ENCODE results near the gene KNG1. TPM values are rescaled to one million over a fixed set of nuclear protein-coding genes. Genes with fewer than 3 reads are reported as not detected.

The KNG1 gene
- total and polyA plus RNA-seq, 10 of the 15 experiments (the other 5 are each of a cell fraction or from before 2014, with no cell fraction given): 0.21 TPM; not detected in 9

DNA sequence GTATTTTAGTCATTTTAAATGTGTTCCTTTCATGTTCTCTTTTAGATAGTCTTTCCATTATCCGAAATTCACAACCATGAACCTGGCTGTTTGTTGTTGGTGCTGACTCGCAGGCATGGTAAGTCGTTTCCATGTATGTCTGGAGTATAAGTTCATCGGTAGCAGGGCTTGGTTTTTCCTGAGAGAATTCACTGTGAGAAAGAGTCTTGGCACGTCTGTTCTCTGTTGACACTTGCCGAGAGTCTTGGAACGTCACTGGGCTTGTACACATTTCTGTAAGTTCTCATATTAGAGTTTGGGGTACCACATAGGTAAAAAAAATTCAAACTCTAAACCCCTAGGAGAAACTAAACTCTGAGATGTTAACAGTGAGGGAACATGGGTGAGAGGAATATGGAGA, 36.8 kb downstream of the KNG1 start:
- ATAC-seq (no peak), DNase-seq (ENCODE audit: low read depth, low spot score) (no peak), FAIRE-seq (no peak)
- H3K4me1 ChIP-seq (ENCODE audit: control insufficient read depth, insufficient read depth, low read length): no peaks in the 10 kb centered on the region
- CTCF ChIA-PET: no interaction called here
- no peak overlapping the region for H3K4me3 ChIP-seq
- in situ Hi-C loops (cut with MboI): no loop called here
- intact Hi-C loops (cut with micrococcal nuclease; ENCODE audit: unreplicated experiment): no loop called here
- POLR2A ChIA-PET: no interaction called here
- H3K79me2 ChIP-seq (ENCODE audit: control insufficient read depth, insufficient read depth, low read length): no peaks in the 10 kb centered on the region
- no peak overlapping the region for H2AFZ ChIP-seq (ENCODE audit: control insufficient read depth, low read depth, low read length)
- SMC1A ChIA-PET (ENCODE audit: uncharacterized antibody, unreplicated experiment): no interaction called here
- RAD21 ChIA-PET (ENCODE audit: unreplicated experiment): no interaction called here
- no peaks in the 10 kb centered on the region for H3K9me3 ChIP-seq (replicated peaks; ENCODE audit: control insufficient read depth, insufficient read depth, low read length)
- no peak for TF ChIP-seq ZZZ3 (IDR thresholded peaks at IDR 0.05; ENCODE audit: control insufficient read depth, insufficient read length, low read depth)
- no peak for TF ChIP-seq ATF3 (IDR thresholded peaks at IDR 0.05; ENCODE audit: borderline replicate concordance, extremely low read depth, low read depth, low read length)
- no peak for TF ChIP-seq BCLAF1 (IDR thresholded peaks at IDR 0.05)
- no peak for TF ChIP-seq ZNF217 (IDR thresholded peaks at IDR 0.05)
- no peak for TF ChIP-seq NRF1 (conservative IDR thresholded peaks at IDR 0.05; ENCODE audit: low read depth, low read length)
- H3K4me2 ChIP-seq (ENCODE audit: control insufficient read depth, insufficient read depth): no peak overlapping the region
- BruUV-seq (replicated peaks): no TSS peak
- no peak overlapping the region for H3K27ac ChIP-seq (ENCODE audit: control insufficient read depth, insufficient read depth)
- H3K9ac ChIP-seq (ENCODE audit: control insufficient read depth, insufficient read depth, low read length): no peak overlapping the region
- H3K27me3 ChIP-seq (replicated peaks in 1 of 2; ENCODE audit: control insufficient read depth in 2 of 2, insufficient read depth in 2 of 2, low read length in 1 of 2): no peaks in the 10 kb centered on the region
- 62% methylated on average over 7 of the region's 7 CpGs for WGBS (ENCODE audit: insufficient coverage, insufficient replicate concordance, low lambda C conversion rate, missing lambda C conversion rate)
- H4K20me1 ChIP-seq (ENCODE audit: control insufficient read depth, insufficient read depth): no peaks in the 10 kb centered on the region
- H3K36me3 ChIP-seq (ENCODE audit: control insufficient read depth in 2 of 2, insufficient read depth in 2 of 2, low read length in 1 of 2): no peaks in the 10 kb centered on the region

All from GM12878 (cell line).